Heart right ventricle (tissue), 16 donors: Measurements from ENCODE around the gene ASMTL. TPM values are rescaled to one million over a fixed set of nuclear protein-coding genes. Genes with fewer than 3 reads are reported as not detected.
A peak's percentile ranks its signal among the peaks of the same experiment; 100 is the strongest.

Experiments
- ATAC-seq, 8 donors: fragments of 200-7000 bp; cut with Tn5 transposase; one replicate each; pipeline ENCODE4 v1.9.1; 2020; ENCODE audit warnings: mild to moderate bottlenecking in 8 of 8, moderate library complexity in 8 of 8, moderate number of reproducible peaks in 1 of 8
- DNase-seq, 2 donors: peaks; one replicate each; pipeline ENCODE4 v3.0.0-alpha.2; 2020
- H3K27ac ChIP-seq, 10 donors: fragments of 200-600 bp; sonication (generic) in 2 of 10; one replicate each; pipeline versions ENCODE4 v1.5.0 to v1.8.0; 2020 to 2022; ENCODE audit warnings: mild to moderate bottlenecking in 3 of 10
- H3K27me3 ChIP-seq, 7 donors: fragments of 200-600 bp; one replicate each; pipeline ENCODE4 v1.8.0; 2021 to 2022; ENCODE audit warnings: mild to moderate bottlenecking in 2 of 7
- H3K36me3 ChIP-seq, 9 donors: fragments of 200-600 bp; sonication (generic) in 1 of 9; one replicate each; pipeline versions ENCODE4 v1.5.0 to v1.8.0; 2020 to 2022; ENCODE audit warnings: mild to moderate bottlenecking in 2 of 9
- H3K4me1 ChIP-seq, 9 donors: fragments of 200-600 bp; sonication (generic) in 1 of 9; one replicate each; pipeline versions ENCODE4 v1.5.0 to v1.8.0; 2020 to 2022; ENCODE audit warnings: mild to moderate bottlenecking in 4 of 9
- H3K4me3 ChIP-seq, 10 donors: fragments of 200-600 bp; sonication (generic) in 2 of 10; one replicate each; pipeline versions ENCODE4 v1.5.0 to v1.8.0; 2020 to 2022; ENCODE audit warnings: mild to moderate bottlenecking in 7 of 10, moderate library complexity in 2 of 10
- H3K9me3 ChIP-seq, 11 donors: fragments of 200-600 bp in 10 of 11; sonication (generic) in 2 of 11; one replicate each; pipeline versions ENCODE4 v1.5.0 to v1.8.0; 2013 to 2022; ENCODE audit warnings: mild to moderate bottlenecking in 2 of 11, control low read depth in 1 of 11, moderate library complexity in 1 of 11
- WGBS, 2 donors: extraction: QIAGEN DNeasy Blood & Tissue Kit; methylation state at CpG; one replicate each; pipeline ENCODE4 v1.1.7; 2013; ENCODE audit warnings: inconsistent platforms in 1 of 2; 5-methylcytosine and 5-hydroxymethylcytosine counted together
- intact Hi-C, 10 donors: fragments of 100-400 bp; cut with DNase I; formaldehyde crosslinking; loops; one replicate each; pipeline versions ENCODE4 v1.11.1 to v1.14.2; 2022
- polyA plus RNA-seq, 2 donors: library from polyadenylated mRNA; stranded (reverse); fragments of 200-250 nt; gene quantifications; one replicate each; pipeline ENCODE4 v1.2.3, GENCODE V29; 2013
- total RNA-seq, 10 donors: library from RNA; stranded (reverse); fragmentation: NEBNext Ultra II Directional in 3 of 10; extraction: Animal tissue kit (Norgen Biotek cat#: 25700) in 3 of 10; gene quantifications; one replicate each; pipeline versions ENCODE4 v1.2.1 to v1.2.4, GENCODE V29; 2021 to 2023
- TF ChIP-seq, protein P1 (sequence below), 9 donors: fragments of 200-600 bp; sonication (generic) in 2 of 9; IDR thresholded peaks; one replicate each; pipeline versions ENCODE4 v1.5.0 to v1.8.0; 2021 to 2022; ENCODE audit warnings: antibody characterized with exemption in 9 of 9, mild to moderate bottlenecking in 5 of 9, moderate library complexity in 1 of 9
- donor health status: Arrhythmogenic right ventricular cardiomyopathy.
- donor health status: ischemic (EF 13 %, LVEDD 7.1; RV severe dilation, severe dysfunction).
- donor health status: healthy with polysubstance abuse.
- donor health status: DM: no; HTN: yes; CAD: no.
- donor health status: DM: no; HTN: no; CAD: no.
- donor health status: ischemic (EF 25% LVEDD 6.9; RV normal size, moderate dysfunction).
- donor health status: ischemic (EF 25% LVEDD 5.7; RV mildly dilated, moderate dysfunction).
- donor health status: healthy.
- donor health status: DM: yes; HTN: yes; CAD: no.
- donor health status: Ischemic cardiomyopathy.
- donor health status: ischemic (EF 35%, LVEDD 5.7; RV mildly dilated, moderate dysfunction).
- donor health status: nonischemic (EF 11% LVEDD 7.7; RV severe dilation, severe dysfunction).
- donor health status: DM: yes; HTN: yes; CAD: no.
- donor health status: PGD.
- donor health status: ischemic (EF 29% LVEDD 5.4; RV normal size, mild dysfunction).
- donor health status: nonischemic (EF 23%, LVEDD 6.1; RV moderate dilation, normal function).

ASMTL gene
- total and polyA plus RNA-seq, 12 donors, result 16.6 to 50.6 (median 38.3) TPM

GRCh38 chrX:1354036-1355019 is 98.4 kb downstream of the ASMTL start:
- intact Hi-C loops, result no loop called here
- Histone ChIP-seq H3K4me3 (no peak overlapping the region), H3K27me3 (no peaks in the 10 kb centered on the region), H3K4me1 (peaks cover 0 to 5% (median 0%) of the 10 kb centered on the region in 9 donors), H3K27ac (no peak overlapping the region), H3K9me3 (peaks cover 0 to 11% (median 9%) of the 10 kb centered on the region in 11 donors), H3K36me3 (peaks cover 0 to 64% (median 13%) of the 10 kb centered on the region in 9 donors)
- no peak for DNase-seq
- ATAC-seq, result peak in 1 of 8 donors; percentile 10
- TF ChIP-seq, protein P1, sequence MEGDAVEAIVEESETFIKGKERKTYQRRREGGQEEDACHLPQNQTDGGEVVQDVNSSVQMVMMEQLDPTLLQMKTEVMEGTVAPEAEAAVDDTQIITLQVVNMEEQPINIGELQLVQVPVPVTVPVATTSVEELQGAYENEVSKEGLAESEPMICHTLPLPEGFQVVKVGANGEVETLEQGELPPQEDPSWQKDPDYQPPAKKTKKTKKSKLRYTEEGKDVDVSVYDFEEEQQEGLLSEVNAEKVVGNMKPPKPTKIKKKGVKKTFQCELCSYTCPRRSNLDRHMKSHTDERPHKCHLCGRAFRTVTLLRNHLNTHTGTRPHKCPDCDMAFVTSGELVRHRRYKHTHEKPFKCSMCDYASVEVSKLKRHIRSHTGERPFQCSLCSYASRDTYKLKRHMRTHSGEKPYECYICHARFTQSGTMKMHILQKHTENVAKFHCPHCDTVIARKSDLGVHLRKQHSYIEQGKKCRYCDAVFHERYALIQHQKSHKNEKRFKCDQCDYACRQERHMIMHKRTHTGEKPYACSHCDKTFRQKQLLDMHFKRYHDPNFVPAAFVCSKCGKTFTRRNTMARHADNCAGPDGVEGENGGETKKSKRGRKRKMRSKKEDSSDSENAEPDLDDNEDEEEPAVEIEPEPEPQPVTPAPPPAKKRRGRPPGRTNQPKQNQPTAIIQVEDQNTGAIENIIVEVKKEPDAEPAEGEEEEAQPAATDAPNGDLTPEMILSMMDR (IDR thresholded peaks at IDR 0.05), result no peak
- WGBS, 2 donors, result 86 to 87% methylated on average over 11 of the region's 11 CpGs

Other genes with a start within 250 kb of the ASMTL start
- gene CRLF2, start 240.3 kb downstream of the ASMTL start, total RNA-seq, result under 1 TPM in 4 of 10 donors, not detected in 6; 0.14 to 0.51 (median 0.39) TPM
- gene CRLF2, start 240.3 kb downstream of the ASMTL start, polyA plus RNA-seq, result under 1 TPM in 1 of 2 donors, not detected in 1; 0.07 TPM
- gene CSF2RA, start 184.1 kb downstream of the ASMTL start, total RNA-seq, result 10 to 100 TPM in 1 of 10 donors, 1 to 10 TPM in 8, under 1 TPM in 1; 0.86 to 15.4 (median 1.9) TPM
- 1 to 10 TPM; 1.1 to 2.6 TPM for gene CSF2RA, start 184.1 kb downstream of the ASMTL start, polyA plus RNA-seq
- 10 to 100 TPM in 1 of 10 donors, 1 to 10 TPM in 9; 4.5 to 11.4 (median 5.0) TPM for gene IL3RA, start 116.1 kb downstream of the ASMTL start, total RNA-seq
- 10 to 100 TPM; 15.2 to 20.8 TPM for gene IL3RA, start 116.1 kb downstream of the ASMTL start, polyA plus RNA-seq
- gene SLC25A6, start 60.8 kb downstream of the ASMTL start, total RNA-seq, result 100 to 1,000 TPM; 128 to 186 (median 141) TPM
- 100 to 1,000 TPM in 1 of 2 donors, 10 to 100 TPM in 1; 74.8 to 272 TPM for gene SLC25A6, start 60.8 kb downstream of the ASMTL start, polyA plus RNA-seq
- gene P2RY8, start 84.3 kb upstream of the ASMTL start, total RNA-seq, result 1 to 10 TPM; 1.2 to 6.7 (median 4.1) TPM
- 1 to 10 TPM; 1.0 to 3.2 TPM for gene P2RY8, start 84.3 kb upstream of the ASMTL start, polyA plus RNA-seq
- gene AKAP17A, start 138.7 kb upstream of the ASMTL start, total RNA-seq, result 10 to 100 TPM; 12.2 to 20.3 (median 15.8) TPM
- gene AKAP17A, start 138.7 kb upstream of the ASMTL start, polyA plus RNA-seq, result 10 to 100 TPM; 21.1 to 35.6 TPM
- gene ASMT, start 162.2 kb upstream of the ASMTL start, total RNA-seq, result not detected
- gene ASMT, start 162.2 kb upstream of the ASMTL start, polyA plus RNA-seq, result under 1 TPM; 0.09 to 0.37 TPM